Mesendoderm (in vitro differentiated cells): Measurements from ENCODE around the gene SLC25A24.
"Not testable (repeated sequence)": the region's sequence is repeated elsewhere in the genome, so short reads cannot be mapped to it uniquely, and the experiment has no call there.

Experiments
- DNase-seq: peaks from one replicate; pipeline ENCODE4 v3.0.0; 2013
- H2AK5ac ChIP-seq: 2 replicates; pipeline ENCODE4 v1.6.1; 2013; ENCODE audit warnings: low read length, inconsistent platforms
- H2BK120ac ChIP-seq: 2 replicates; pipeline ENCODE4 v1.6.1; 2013; ENCODE audit warnings: low read depth, mild to moderate bottlenecking, low read length, moderate library complexity, mixed read lengths
- H2BK15ac ChIP-seq: replicated peaks from 2 replicates; pipeline ENCODE4 v1.6.1; 2013; ENCODE audit warnings: low read depth, mild to moderate bottlenecking, moderate library complexity
- H2BK5ac ChIP-seq: 2 replicates; pipeline ENCODE4 v1.6.1; 2013; ENCODE audit warnings: low read length, inconsistent platforms
- H3K18ac ChIP-seq: 2 replicates; pipeline ENCODE4 v1.6.1; 2013; ENCODE audit warnings: mild to moderate bottlenecking, low read length, mixed read lengths
- H3K23ac ChIP-seq: one replicate; pipeline ENCODE4 v1.6.1; 2013; ENCODE audit warnings: low read length
- H3K27ac ChIP-seq: 2 replicates; pipeline ENCODE4 v1.5.1; 2013; ENCODE audit warnings: low read depth, mild to moderate bottlenecking, inconsistent platforms, low read length, moderate library complexity
- H3K27me3 ChIP-seq: 2 replicates; pipeline ENCODE4 v1.6.1; 2013; ENCODE audit warnings: low read length, control low read depth, mild to moderate bottlenecking, inconsistent platforms; ENCODE audit not compliant: insufficient read depth, poor library complexity
- H3K36me3 ChIP-seq: 2 replicates; pipeline ENCODE4 v1.6.1; 2013; ENCODE audit warnings: low read length, inconsistent platforms; ENCODE audit not compliant: control insufficient read depth, insufficient read depth
- H3K4ac ChIP-seq: one replicate; pipeline ENCODE4 v1.6.1; 2013; ENCODE audit warnings: low read depth, mild to moderate bottlenecking, low read length, moderate library complexity
- H3K4me1 ChIP-seq: 2 replicates; pipeline ENCODE4 v1.6.1; 2013; ENCODE audit warnings: low read depth, low read length, inconsistent platforms; ENCODE audit not compliant: control insufficient read depth
- H3K4me2 ChIP-seq: 2 replicates; pipeline ENCODE4 v1.6.1; 2013; ENCODE audit warnings: low read length
- H3K4me3 ChIP-seq: 2 replicates; pipeline ENCODE4 v1.5.1; 2013; ENCODE audit warnings: mild to moderate bottlenecking, low read length
- H3K56ac ChIP-seq: one replicate; pipeline ENCODE4 v1.6.1; 2013; ENCODE audit warnings: low read length
- H3K79me1 ChIP-seq: 2 replicates; pipeline ENCODE4 v1.6.1; 2013; ENCODE audit warnings: low read length, inconsistent platforms
- H3K79me2 ChIP-seq: 2 replicates; pipeline ENCODE4 v1.6.1; 2013; ENCODE audit warnings: mild to moderate bottlenecking, low read length; ENCODE audit not compliant: control insufficient read depth, insufficient read depth
- H3K9ac ChIP-seq: 2 replicates; pipeline ENCODE4 v1.6.1; 2013; ENCODE audit warnings: low read length, inconsistent platforms
- H4K5ac ChIP-seq: one replicate; pipeline ENCODE4 v1.6.1; 2013; ENCODE audit warnings: low read length
- H4K8ac ChIP-seq: one replicate; pipeline ENCODE4 v1.6.1; 2013; ENCODE audit warnings: low read depth, mild to moderate bottlenecking, control low read depth, low read length, moderate library complexity
- WGBS: extraction: QIAGEN DNeasy Blood & Tissue Kit; methylation state at CpG from one replicate; pipeline ENCODE4 v1.1.7; 2013; ENCODE audit warnings: low lambda C conversion rate, missing lambda C conversion rate; ENCODE audit not compliant: insufficient coverage; ENCODE audit errors: extremely low coverage; 5-methylcytosine and 5-hydroxymethylcytosine counted together

The SLC25A24 gene

DNA sequence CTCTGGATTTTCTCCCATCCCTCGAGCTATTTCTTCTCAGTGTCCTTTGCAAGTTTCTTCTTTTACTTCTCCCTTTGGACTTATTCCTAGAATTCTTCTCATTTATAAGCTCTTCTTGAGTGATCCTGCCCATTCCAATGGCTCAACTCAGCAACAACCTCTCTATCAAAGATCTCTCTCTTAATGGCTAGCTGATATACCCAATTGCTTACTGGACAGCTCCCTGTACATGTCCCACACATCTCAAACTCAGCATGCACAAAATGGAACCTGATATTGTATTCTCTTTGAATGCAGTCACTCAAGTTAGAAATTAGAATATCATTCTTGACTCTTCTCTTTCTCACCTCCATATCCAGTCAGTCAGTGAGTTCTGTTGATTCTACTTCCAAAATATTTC is 48.6 kb downstream of the SLC25A24 start:
- H3K4me1 ChIP-seq = no peaks in the 10 kb centered on the region
- no peak overlapping the region for H2BK120ac ChIP-seq
- H2BK15ac ChIP-seq = no peak overlapping the region
- no peak overlapping the region for H3K18ac ChIP-seq
- no peak overlapping the region for H3K27ac ChIP-seq
- H3K79me2 ChIP-seq = no peaks in the 10 kb centered on the region
- H2AK5ac ChIP-seq = no peak overlapping the region
- no peak overlapping the region for H4K8ac ChIP-seq
- no CpG with 5 or more reads among the region's 1 CpG for WGBS
- no peak for DNase-seq
- no peak overlapping the region for H3K4me2 ChIP-seq
- no peak overlapping the region for H3K56ac ChIP-seq
- H3K36me3 ChIP-seq = peaks cover 19% of the 10 kb centered on the region
- no peak overlapping the region for H3K4ac ChIP-seq
- no peaks in the 10 kb centered on the region for H3K27me3 ChIP-seq
- peaks cover 3% of the 10 kb centered on the region for H3K79me1 ChIP-seq
- H3K4me3 ChIP-seq = no peak overlapping the region
- H4K5ac ChIP-seq = no peak overlapping the region
- H2BK5ac ChIP-seq = no peak overlapping the region
- no peak overlapping the region for H3K9ac ChIP-seq
- no peak overlapping the region for H3K23ac ChIP-seq

DNA sequence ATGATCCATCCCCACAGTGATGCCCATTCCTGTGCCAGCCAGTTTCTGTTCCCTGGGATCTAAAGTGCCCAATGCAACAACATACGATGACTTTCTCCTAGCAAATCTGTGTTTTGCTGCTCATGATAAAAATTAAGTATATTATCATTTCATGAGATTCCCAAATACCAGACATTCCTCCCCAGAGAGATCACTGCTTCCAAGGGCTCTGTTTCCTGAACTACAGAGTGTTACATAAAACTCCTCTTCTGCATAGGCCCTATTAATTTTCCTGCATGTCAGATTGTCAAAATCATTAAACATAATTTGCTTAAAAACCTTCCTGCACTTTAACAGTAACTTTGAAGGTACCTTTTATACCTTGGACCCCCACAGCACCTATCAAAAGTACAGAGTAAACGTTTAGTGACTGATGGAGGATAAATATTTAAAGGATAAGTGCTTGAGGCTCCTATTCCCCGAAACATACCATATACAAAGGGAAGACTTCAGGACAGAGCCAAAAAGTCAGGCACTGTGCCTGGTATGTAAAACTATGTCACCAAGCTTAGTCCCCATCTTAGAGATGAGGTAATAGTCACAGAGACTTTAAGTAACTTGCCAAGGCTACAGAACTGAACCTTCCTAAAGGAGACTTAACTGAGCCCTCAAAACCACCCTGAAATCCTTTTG is 50.2 kb downstream of the SLC25A24 start:
- no peaks in the 10 kb centered on the region for H3K27me3 ChIP-seq
- H3K4me3 ChIP-seq = no peak overlapping the region
- no peak overlapping the region for H2BK120ac ChIP-seq
- H3K4me2 ChIP-seq = no peak overlapping the region
- H3K79me1 ChIP-seq = peaks cover 3% of the 10 kb centered on the region
- H3K27ac ChIP-seq = no peak overlapping the region
- H4K8ac ChIP-seq = no peak overlapping the region
- no peak overlapping the region for H3K4ac ChIP-seq
- H2AK5ac ChIP-seq = no peak overlapping the region
- H2BK5ac ChIP-seq = no peak overlapping the region
- no peak overlapping the region for H3K23ac ChIP-seq
- H3K18ac ChIP-seq = no peak overlapping the region
- no peak overlapping the region for H3K56ac ChIP-seq
- H3K4me1 ChIP-seq = no peaks in the 10 kb centered on the region
- peaks cover 19% of the 10 kb centered on the region for H3K36me3 ChIP-seq
- no CpG with 5 or more reads among the region's 3 CpGs for WGBS
- no peak overlapping the region for H4K5ac ChIP-seq
- no peaks in the 10 kb centered on the region for H3K79me2 ChIP-seq
- H3K9ac ChIP-seq = no peak overlapping the region
- H2BK15ac ChIP-seq = no peak overlapping the region
- no peak for DNase-seq

DNA sequence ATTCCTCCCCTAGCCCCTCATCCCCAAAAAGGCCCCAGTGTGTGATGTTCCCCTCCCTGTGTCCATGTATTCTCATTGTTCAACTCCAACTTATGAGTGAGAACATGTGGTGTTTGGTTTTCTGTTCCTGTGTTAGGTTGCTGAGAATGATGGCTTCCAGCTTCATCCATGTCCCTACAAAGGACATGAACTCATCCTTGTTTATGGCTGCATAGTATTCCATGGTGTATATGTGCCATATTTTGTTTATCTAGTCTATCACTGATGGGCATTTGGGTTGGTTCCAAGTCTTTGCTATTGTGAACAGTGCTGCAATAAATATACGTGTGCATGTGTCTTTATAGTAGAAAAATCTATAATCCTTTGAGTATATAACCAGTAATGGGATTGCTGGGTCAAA is 55.6 kb downstream of the SLC25A24 start:
- H3K79me1 ChIP-seq, H2BK120ac ChIP-seq, H2BK5ac ChIP-seq, H3K23ac ChIP-seq, H4K5ac ChIP-seq, H3K56ac ChIP-seq, H3K27me3 ChIP-seq, H3K79me2 ChIP-seq, H2BK15ac ChIP-seq, DNase-seq, H3K9ac ChIP-seq, H2AK5ac ChIP-seq, H3K4ac ChIP-seq, H3K4me3 ChIP-seq, H3K4me2 ChIP-seq, H3K18ac ChIP-seq, H3K27ac ChIP-seq, H3K4me1 ChIP-seq, H4K8ac ChIP-seq: not testable (repeated sequence)
- WGBS = no CpG with 5 or more reads among the region's 1 CpG
- peaks cover 15% of the 10 kb centered on the region for H3K36me3 ChIP-seq

- Histone ChIP-seq H3K18ac (no peak overlapping the region), H3K4me2 (no peak overlapping the region), H3K36me3 (peaks cover 6% of the 10 kb centered on the region), H3K23ac (no peak overlapping the region), H3K4ac (no peak overlapping the region), H2BK15ac (no peak overlapping the region), H3K79me1 (no peaks in the 10 kb centered on the region), H4K8ac (no peak overlapping the region), H2BK120ac (no peak overlapping the region), H4K5ac (no peak overlapping the region), H3K56ac (no peak overlapping the region), H3K79me2 (no peaks in the 10 kb centered on the region), H2AK5ac (no peak overlapping the region), H3K4me3 (no peak overlapping the region), H3K9ac (no peak overlapping the region), H3K4me1 (no peaks in the 10 kb centered on the region), H2BK5ac (no peak overlapping the region), H3K27me3 (no peaks in the 10 kb centered on the region), H3K27ac (no peak overlapping the region)
- 100% methylated on average over 2 of the region's 6 CpGs for WGBS
- no peak for DNase-seq
Observed at GRCh38 chr1:108142773-108143394, 57.3 kb downstream of the SLC25A24 start.

DNA sequence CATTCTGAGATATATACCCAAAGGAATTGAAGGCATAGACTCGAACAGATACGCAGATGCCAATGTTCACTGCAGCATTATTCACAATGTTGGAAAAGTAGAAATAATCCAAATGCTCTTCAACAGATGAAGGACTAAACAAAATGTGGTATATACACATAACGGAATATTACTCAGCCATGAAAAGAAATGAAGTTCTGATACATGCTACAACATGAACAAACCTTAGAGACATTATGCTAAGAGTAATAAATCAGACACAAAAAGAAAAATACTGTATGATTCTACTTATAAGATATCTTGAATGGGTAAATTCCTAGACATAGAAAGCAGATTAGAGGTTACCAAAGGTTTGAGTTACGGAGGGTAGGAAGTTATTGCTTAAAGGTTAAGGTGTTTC is 57.9 kb downstream of the SLC25A24 start:
- Histone ChIP-seq H3K4me3 (no peak overlapping the region), H3K79me2 (no peaks in the 10 kb centered on the region), H3K23ac (no peak overlapping the region), H2BK5ac (no peak overlapping the region), H2AK5ac (no peak overlapping the region), H3K27ac (no peak overlapping the region), H2BK15ac (no peak overlapping the region), H3K4me1 (no peaks in the 10 kb centered on the region), H3K4ac (no peak overlapping the region), H3K4me2 (no peak overlapping the region), H3K18ac (no peak overlapping the region), H3K9ac (no peak overlapping the region), H2BK120ac (no peak overlapping the region), H4K8ac (no peak overlapping the region), H3K27me3 (no peaks in the 10 kb centered on the region), H3K36me3 (peaks cover 4% of the 10 kb centered on the region), H3K56ac (no peak overlapping the region), H4K5ac (no peak overlapping the region), H3K79me1 (no peaks in the 10 kb centered on the region)
- no CpG with 5 or more reads among the region's 4 CpGs for WGBS
- no peak for DNase-seq

GRCh38 chr1:108141621-108142020 is 58.5 kb downstream of the SLC25A24 start:
- whole genome bisulfite sequencing = no CpG with 5 or more reads among the region's 3 CpGs
- Histone ChIP-seq H3K18ac (no peak overlapping the region), H3K27me3 (no peaks in the 10 kb centered on the region), H3K4me3 (no peak overlapping the region), H3K56ac (no peak overlapping the region), H2BK5ac (no peak overlapping the region), H3K36me3 (peaks cover 4% of the 10 kb centered on the region), H3K27ac (no peak overlapping the region), H3K79me2 (no peaks in the 10 kb centered on the region), H2BK15ac (no peak overlapping the region), H2BK120ac (no peak overlapping the region), H3K79me1 (no peaks in the 10 kb centered on the region), H3K4me2 (no peak overlapping the region), H2AK5ac (no peak overlapping the region), H3K4ac (no peak overlapping the region), H3K23ac (no peak overlapping the region), H4K8ac (no peak overlapping the region), H4K5ac (no peak overlapping the region), H3K9ac (no peak overlapping the region), H3K4me1 (no peaks in the 10 kb centered on the region)
- DNase-seq = no peak
